RWPE1 (cell line): Measurements from ENCODE around the gene VGLL4.
A peak's percentile ranks its signal among the peaks of the same experiment; 100 is the strongest.

Source experiments
- CTCF ChIA-PET: fragments of 350-600 bp; sonication (Branson Sonifier 250); formaldehyde crosslinking; extraction: SDS; loops from one replicate; lab custom pipeline; 2021; lab: Yijun Ruan, JAX
- POLR2A ChIA-PET: fragments of 400-600 bp; formaldehyde crosslinking; extraction: SDS; loops from one replicate; lab custom pipeline; 2020; ENCODE audit warnings: antibody characterized with exemption; ENCODE audit not compliant: low non-redundant PET; lab: Yijun Ruan, JAX
- DNase-seq: peaks from one replicate; pipeline ENCODE4 v3.0.0; 2012; ENCODE audit warnings: low spot score
- H3K27ac ChIP-seq: fragments of 450-650 bp; 2 replicates; pipeline ENCODE4 v1.5.1; 2017
- CTCF ChIP-seq: fragments of 450-650 bp; conservative IDR thresholded peaks from 2 replicates; pipeline ENCODE4 v1.5.1; 2017; ENCODE audit warnings: low read depth, mild to moderate bottlenecking

VGLL4 gene

GRCh38 chr3:11553436-11554235 is 90.1 kb downstream of the VGLL4 start:
- H3K27ac ChIP-seq = peak overlapping the region; percentile 52
- POLR2A ChIA-PET = no interaction called here

GRCh38 chr3:11552289-11553264 is 91.1 kb downstream of the VGLL4 start:
- no peak for DNase-seq
- no peak for TF ChIP-seq CTCF
- ChIA-PET CTCF (no interaction called here), POLR2A (interaction anchor here (0.7 kb wide), 1 partner anchor 16 kb away, joined by 3 read pairs; no protein-coding TSS in a partner anchor)
- peak overlapping the region; percentile 52 for H3K27ac ChIP-seq

More at GRCh38 chr3:11553436-11554235, 90.1 kb downstream of the VGLL4 start:
- no peak for TF ChIP-seq CTCF
- CTCF ChIA-PET = no interaction called here
- no peak for DNase-seq

GRCh38 chr3:11551036-11551435 is 92.7 kb downstream of the VGLL4 start:
- ChIA-PET CTCF (no interaction called here), POLR2A (no interaction called here)
- TF ChIP-seq CTCF = no peak
- 0 out of 2 replicates have a peak overlapping the region, but pooled peaks have one; percentile 17 for H3K27ac ChIP-seq
- no peak for DNase-seq

- DNase-seq = no peak
- peak overlapping the region; percentile 42 for H3K27ac ChIP-seq
- no peak for TF ChIP-seq CTCF
- ChIA-PET POLR2A (no interaction called here), CTCF (no interaction called here)
Measured at GRCh38 chr3:11549580-11550140, 94.1 kb downstream of the VGLL4 start.

- no peak for TF ChIP-seq CTCF
- H3K27ac ChIP-seq = peak overlapping the region; percentile 56
- ChIA-PET POLR2A (no interaction called here), CTCF (interaction anchor here (0.7 kb wide), 2 partner anchors 20 to 257 kb away, joined by 3 read pairs; no protein-coding TSS in a partner anchor)
- DNase-seq = no peak
Measured at GRCh38 chr3:11548721-11549131, 95.0 kb downstream of the VGLL4 start.

- CTCF ChIA-PET = no interaction called here
Measured at GRCh38 chr3:11547498-11547897, 96.2 kb downstream of the VGLL4 start.

More at GRCh38 chr3:11547498-11547897, 96.2 kb downstream of the VGLL4 start:
- POLR2A ChIA-PET = no interaction called here
- no peak overlapping the region for H3K27ac ChIP-seq
- DNase-seq = no peak
- no peak for TF ChIP-seq CTCF
